IMR-90 (cell line): ENCODE measurements around the gene CNBD2. TPM values are rescaled to one million over a fixed set of nuclear protein-coding genes. Genes with fewer than 3 reads are reported as not detected.

Experiments used
- ATAC-seq: fragments of 200-7000 bp; cut with Tn5 transposase; 2 replicates; pipeline ENCODE4 v1.9.1; 2020; ENCODE audit warnings: low read depth, mild to moderate bottlenecking, moderate library complexity
- BruUV-seq: library from RNA; stranded (reverse); fragments of 400-500 nt; replicated peaks from 2 replicates; lab custom pipeline; 2021; lab: Mats Ljungman, UMichigan
- CTCF ChIA-PET: fragments of 300-600 bp; formaldehyde crosslinking; extraction: SDS; loops from one replicate; lab custom pipeline; 2021; ENCODE audit warnings: antibody characterized with exemption; lab: Yijun Ruan, JAX
- POLR2A ChIA-PET: fragments of 300-600 bp; sonication (Branson Sonifier 250); formaldehyde crosslinking; loops from one replicate; lab custom pipeline; 2022; ENCODE audit warnings: antibody characterized with exemption; ENCODE audit not compliant: unreplicated experiment; lab: Charles Lee
- DNase-seq: peaks from one replicate; pipeline ENCODE4 v3.0.0; 2013
- H2AFZ ChIP-seq: replicated peaks from 2 replicates; pipeline ENCODE3; 2013; ENCODE audit warnings: low read length, mild to moderate bottlenecking; ENCODE audit not compliant: poor library complexity
- H2AK5ac ChIP-seq: 2 replicates; pipeline ENCODE4 v1.6.1; 2013; ENCODE audit warnings: low read depth, low read length, inconsistent platforms
- H2AK9ac ChIP-seq: replicated peaks from 2 replicates; pipeline ENCODE3; 2013; ENCODE audit warnings: mild to moderate bottlenecking, low read depth, low read length, moderate library complexity; ENCODE audit not compliant: poor library complexity
- H2BK120ac ChIP-seq: 2 replicates; pipeline ENCODE4 v1.6.1; 2013; ENCODE audit warnings: low read depth, low read length, inconsistent platforms
- H2BK15ac ChIP-seq: 3 replicates; pipeline ENCODE4 v1.6.1; 2013; ENCODE audit warnings: low read depth, low read length, inconsistent platforms
- H2BK20ac ChIP-seq: 2 replicates; pipeline ENCODE4 v1.6.1; 2013; ENCODE audit warnings: low read depth, mild to moderate bottlenecking, inconsistent platforms, low read length, moderate library complexity
- H2BK5ac ChIP-seq: 2 replicates; pipeline ENCODE4 v1.6.1; 2013; ENCODE audit warnings: mild to moderate bottlenecking, low read depth, low read length, inconsistent platforms; ENCODE audit not compliant: poor library complexity, severe bottlenecking
- H3K14ac ChIP-seq: replicated peaks from 2 replicates; pipeline ENCODE4 v1.6.1; 2013; ENCODE audit warnings: low read depth, low read length, inconsistent platforms
- H3K18ac ChIP-seq: 2 replicates; pipeline ENCODE4 v1.6.1; 2013; ENCODE audit warnings: low read depth, low read length, control low read depth
- H3K23ac ChIP-seq: 2 replicates; pipeline ENCODE4 v1.6.1; 2013; ENCODE audit warnings: low read depth, low read length, inconsistent platforms
- H3K27ac ChIP-seq: 2 replicates; pipeline ENCODE4 v1.5.1; 2013; ENCODE audit warnings: mild to moderate bottlenecking, control low read depth, low read length; ENCODE audit not compliant: insufficient read depth
- H3K27me3 ChIP-seq: 2 replicates; pipeline ENCODE4 v1.6.1; 2013; ENCODE audit warnings: low read length; ENCODE audit not compliant: control insufficient read depth, insufficient read depth
- H3K36me3 ChIP-seq: 2 replicates; pipeline ENCODE4 v1.6.1; 2013; ENCODE audit warnings: low read length, mixed read lengths; ENCODE audit not compliant: control insufficient read depth, insufficient read depth
- H3K4ac ChIP-seq: 2 replicates; pipeline ENCODE4 v1.6.1; 2013; ENCODE audit warnings: low read depth, low read length, inconsistent platforms
- H3K4me1 ChIP-seq: 2 replicates; pipeline ENCODE4 v1.6.1; 2013; ENCODE audit warnings: low read length, mixed read lengths; ENCODE audit not compliant: control insufficient read depth, insufficient read depth
- H3K4me2 ChIP-seq: 2 replicates; pipeline ENCODE4 v1.6.1; 2013; ENCODE audit warnings: low read depth, mild to moderate bottlenecking, control low read depth, low read length, moderate library complexity
- H3K4me3 ChIP-seq: 2 replicates; pipeline ENCODE4 v1.5.1; 2013; ENCODE audit warnings: low read depth, mild to moderate bottlenecking, control low read depth, low read length, moderate library complexity; ENCODE audit not compliant: insufficient read depth
- H3K56ac ChIP-seq: 2 replicates; pipeline ENCODE4 v1.6.1; 2013; ENCODE audit warnings: low read length, inconsistent platforms; ENCODE audit not compliant: insufficient read depth; ENCODE audit errors: extremely low read depth
- H3K79me1 ChIP-seq, 2 experiments: 2 replicates each; pipeline ENCODE4 v1.6.1; 2013; ENCODE audit warnings: low read length in 2 of 2, inconsistent platforms in 1 of 2, low read depth in 1 of 2
- H3K9ac ChIP-seq: 2 replicates; pipeline ENCODE4 v1.6.1; 2013; ENCODE audit warnings: low read depth, low read length, control low read depth
- H3K9me1 ChIP-seq: 2 replicates; pipeline ENCODE4 v1.6.1; 2013; ENCODE audit warnings: low read length, inconsistent platforms; ENCODE audit not compliant: insufficient read depth
- H3K9me3 ChIP-seq: 2 replicates; pipeline ENCODE4 v1.6.1; 2013; ENCODE audit warnings: low read length; ENCODE audit not compliant: control insufficient read depth, insufficient read depth
- H4K20me1 ChIP-seq: 2 replicates; pipeline ENCODE4 v1.6.1; 2013; ENCODE audit warnings: low read length, inconsistent platforms; ENCODE audit not compliant: insufficient read depth
- H4K5ac ChIP-seq: 2 replicates; pipeline ENCODE4 v1.6.1; 2013; ENCODE audit warnings: mild to moderate bottlenecking, low read depth, low read length, control low read depth
- H4K8ac ChIP-seq, 2 experiments: 2 replicates each; pipeline ENCODE4 v1.6.1; 2013; ENCODE audit warnings: low read depth in 2 of 2, low read length in 2 of 2, control low read depth in 1 of 2, inconsistent platforms in 1 of 2
- H4K91ac ChIP-seq: 2 replicates; pipeline ENCODE4 v1.6.1; 2013; ENCODE audit warnings: low read depth, low read length, inconsistent platforms; ENCODE audit not compliant: insufficient read depth
- CEBPB ChIP-seq: IDR thresholded peaks from 2 replicates; pipeline ENCODE4 v1.6.1; 2012; ENCODE audit warnings: low read depth, low read length, improper control_type of control experiment
- POLR2A ChIP-seq: IDR thresholded peaks from 2 replicates; pipeline ENCODE4 v1.6.1; 2012; ENCODE audit warnings: mild to moderate bottlenecking, low read depth, low read length
- WGBS, 2 experiments: methylation state at CpG; one replicate each; pipeline versions ENCODE4 v1.1.5 to v1.1.7; 2013; ENCODE audit warnings: missing lambda C conversion rate in 2 of 2; ENCODE audit not compliant: insufficient read length in 1 of 2; ENCODE audit errors: extremely low coverage in 2 of 2; 5-methylcytosine and 5-hydroxymethylcytosine counted together
- dilution Hi-C: fragments of 300-500 bp; cut with HindIII; formaldehyde crosslinking; loops from one replicate; pipeline ENCODE4 v1.14.3; 2018; ENCODE audit warnings: low sequenced_read_pairs; ENCODE audit not compliant: unreplicated experiment
- in situ Hi-C: fragments of 300-500 bp; cut with MboI; formaldehyde crosslinking; loops from 3 replicates; pipeline ENCODE4 v1.14.3; 2019; ENCODE audit warnings: low sequenced_read_pairs, inconsistent platforms, mixed read lengths
- intact Hi-C: fragments of 100-400 bp; cut with micrococcal nuclease; formaldehyde crosslinking; loops from 2 replicates; pipeline ENCODE4 v1.10.0; 2022
- polyA plus RNA-seq, 3 experiments: library from polyadenylated mRNA; depleted of rRNA; stranded (reverse); fragments of >200 nt; gene quantifications; 2 replicates each; pipeline ENCODE4 v1.2.3, GENCODE V29; 2012; ENCODE audit warnings: low replicate concordance in 1 of 3
- total RNA-seq: library from RNA; depleted of rRNA; stranded (reverse); fragments of >200 nt; gene quantifications from 2 replicates; pipeline ENCODE4 v1.2.3, GENCODE V29; 2012

Gene CNBD2
- total and polyA plus RNA-seq, 2 of the 4 experiments (the other 2 are of a cell fraction): 0.90 to 1.7 TPM

- Histone ChIP-seq H3K36me3 (no peaks in the 10 kb centered on the region; the same call in 1 of the 2 replicates), H4K8ac (no peak overlapping the region), H3K4me3 (no peak overlapping the region), H4K20me1 (peaks cover 6% of the 10 kb centered on the region; the same call in 1 of the 2 replicates), H3K9ac (no peak overlapping the region), H3K9me1 (peaks cover 4% of the 10 kb centered on the region; the same call in 1 of the 2 replicates), H2BK20ac (no peak overlapping the region), H2AFZ (no peak overlapping the region), H3K79me1 (peaks cover 0 to 10% of the 10 kb centered on the region in 2 experiments; a peak in 2 of 4 replicates), H3K4me2 (no peak overlapping the region), H4K91ac (no peak overlapping the region), H3K4ac (no peak overlapping the region), H2BK120ac (no peak overlapping the region), H3K4me1 (no peaks in the 10 kb centered on the region), H2AK9ac (no peak overlapping the region), H2BK15ac (no peak overlapping the region), H4K5ac (no peak overlapping the region), H3K56ac (no peak overlapping the region), H2BK5ac (no peak overlapping the region), H3K27ac (no peak overlapping the region), H3K14ac (no peak overlapping the region), H3K23ac (no peak overlapping the region), H3K27me3 (no peaks in the 10 kb centered on the region; the same call in 1 of the 2 replicates), H3K9me3 (no peaks in the 10 kb centered on the region), H3K18ac (no peak overlapping the region), H2AK5ac (no peak overlapping the region)
- DNase-seq: no peak
- ChIA-PET CTCF (no interaction called here), POLR2A (no interaction called here)
- BruUV-seq: no TSS peak
- no peak for ATAC-seq
- intact Hi-C loops (no loop called here), in situ Hi-C loops (no loop called here), dilution Hi-C loops (no loop called here)
- TF ChIP-seq CEBPB (no peak), POLR2A (no peak)
- 87% methylated on average over 3 of the region's 3 CpGs; no CpG with 5 or more reads in 1 of the 2 experiments for WGBS, 2 experiments
Observed at GRCh38 chr20:36036688-36037087, 68.3 kb downstream of the CNBD2 start.
